PC-3 (cell line): ENCODE data around the gene PLD1. TPM values are rescaled to one million over a fixed set of nuclear protein-coding genes. Genes with fewer than 3 reads are reported as not detected.

Experiments used
- ATAC-seq: fragments of 200-7000 bp; cut with Tn5 transposase; 2 replicates; pipeline ENCODE4 v1.9.1; 2020; ENCODE audit warnings: mild to moderate bottlenecking, moderate library complexity
- BruUV-seq: library from RNA; stranded (reverse); fragments of 400-500 nt; replicated peaks from 2 replicates; lab custom pipeline; 2021; lab: Mats Ljungman, UMichigan
- CTCF ChIA-PET: fragments of 300-600 bp; sonication (Branson Sonifier 250); formaldehyde crosslinking; loops from one replicate; lab custom pipeline; 2022; ENCODE audit warnings: antibody characterized with exemption; lab: Charles Lee
- POLR2A ChIA-PET: fragments of 300-600 bp; sonication (Branson Sonifier 250); formaldehyde crosslinking; loops from one replicate; lab custom pipeline; 2022; ENCODE audit warnings: antibody characterized with exemption; ENCODE audit not compliant: unreplicated experiment; lab: Charles Lee
- DNase-seq: peaks from one replicate; pipeline ENCODE4 v3.0.0-alpha.2; 2015
- H2AFZ ChIP-seq: fragments of 300-600 bp; sonication (generic); 2 replicates; pipeline ENCODE4 v1.6.0; 2016; ENCODE audit warnings: antibody characterized with exemption, low read length
- H3F3A ChIP-seq: fragments of 300-600 bp; sonication (generic); one replicate; pipeline ENCODE4 v1.6.0; 2017; ENCODE audit warnings: antibody characterized with exemption, low read length, control low read depth, mild to moderate bottlenecking; ENCODE audit not compliant: unreplicated experiment
- H3K27ac ChIP-seq: fragments of 300-600 bp; sonication (generic); 2 replicates; pipeline ENCODE4 v1.5.1; 2016; ENCODE audit warnings: mild to moderate bottlenecking, low read length
- H3K27me3 ChIP-seq: fragments of 300-600 bp; sonication (generic); 2 replicates; pipeline ENCODE4 v1.6.1; 2016; ENCODE audit warnings: low read length, mixed read lengths
- H3K36me3 ChIP-seq: fragments of 300-600 bp; sonication (generic); 2 replicates; pipeline ENCODE4 v1.6.1; 2016; ENCODE audit warnings: low read depth, mixed run types, low read length, mixed read lengths
- H3K4me1 ChIP-seq: fragments of 300-600 bp; sonication (generic); 2 replicates; pipeline ENCODE4 v1.5.1; 2016; ENCODE audit warnings: low read length; ENCODE audit not compliant: insufficient read depth
- H3K4me2 ChIP-seq: fragments of 300-600 bp; sonication (generic); 2 replicates; pipeline ENCODE4 v1.6.0; 2016; ENCODE audit warnings: low read length
- H3K4me3 ChIP-seq: fragments of 300-600 bp; sonication (generic); 2 replicates; pipeline ENCODE4 v1.5.1; 2016; ENCODE audit warnings: mild to moderate bottlenecking, low read length, mixed read lengths
- H3K79me2 ChIP-seq: fragments of 300-600 bp; sonication (generic); 2 replicates; pipeline ENCODE4 v1.6.1; 2017; ENCODE audit warnings: low read length, mixed read lengths
- H3K9ac ChIP-seq: fragments of 300-600 bp; sonication (generic); 2 replicates; pipeline ENCODE4 v1.6.0; 2016; ENCODE audit warnings: mild to moderate bottlenecking, low read length
- H3K9me2 ChIP-seq: fragments of 300-600 bp; sonication (generic); replicated peaks from 2 replicates; pipeline ENCODE4 v1.6.1; 2016; ENCODE audit warnings: mixed run types, low read length, mixed read lengths
- H3K9me3 ChIP-seq: fragments of 300-600 bp; sonication (generic); 2 replicates; pipeline ENCODE4 v1.6.1; 2016; ENCODE audit warnings: low read length, mixed read lengths
- H4K20me1 ChIP-seq: fragments of 300-600 bp; sonication (generic); 2 replicates; pipeline ENCODE4 v1.6.1; 2016; ENCODE audit warnings: low read length, mixed read lengths
- EZH2 ChIP-seq: fragments of 300-600 bp; sonication (generic); IDR thresholded peaks from one replicate; pipeline ENCODE4 v1.6.1; 2017; ENCODE audit warnings: antibody characterized with exemption, mild to moderate bottlenecking, low read length; ENCODE audit not compliant: unreplicated experiment
- EZH2phosphoT487 ChIP-seq: fragments of 300-600 bp; sonication (generic); IDR thresholded peaks from 2 replicates; pipeline ENCODE4 v1.6.1; 2018; ENCODE audit warnings: mild to moderate bottlenecking, antibody characterized with exemption, low read length, borderline replicate concordance
- intact Hi-C: fragments of 100-400 bp; cut with micrococcal nuclease; formaldehyde crosslinking; loops from 2 replicates; pipeline ENCODE4 v1.9.0; 2023
- total RNA-seq: library from RNA; depleted of rRNA; stranded (reverse); fragments of >200 nt; gene quantifications from 2 replicates; pipeline ENCODE4 v1.2.3, GENCODE V29; 2014
- TF ChIP-seq, protein P1 (sequence below): fragments of 300-600 bp; sonication (generic); conservative IDR thresholded peaks from 2 replicates; pipeline ENCODE4 v1.5.1; 2017; ENCODE audit warnings: antibody characterized with exemption, low read depth, mild to moderate bottlenecking, low read length

Gene PLD1
- total RNA-seq, 1 experiment from 2014 or later = 7.3 TPM

DNA sequence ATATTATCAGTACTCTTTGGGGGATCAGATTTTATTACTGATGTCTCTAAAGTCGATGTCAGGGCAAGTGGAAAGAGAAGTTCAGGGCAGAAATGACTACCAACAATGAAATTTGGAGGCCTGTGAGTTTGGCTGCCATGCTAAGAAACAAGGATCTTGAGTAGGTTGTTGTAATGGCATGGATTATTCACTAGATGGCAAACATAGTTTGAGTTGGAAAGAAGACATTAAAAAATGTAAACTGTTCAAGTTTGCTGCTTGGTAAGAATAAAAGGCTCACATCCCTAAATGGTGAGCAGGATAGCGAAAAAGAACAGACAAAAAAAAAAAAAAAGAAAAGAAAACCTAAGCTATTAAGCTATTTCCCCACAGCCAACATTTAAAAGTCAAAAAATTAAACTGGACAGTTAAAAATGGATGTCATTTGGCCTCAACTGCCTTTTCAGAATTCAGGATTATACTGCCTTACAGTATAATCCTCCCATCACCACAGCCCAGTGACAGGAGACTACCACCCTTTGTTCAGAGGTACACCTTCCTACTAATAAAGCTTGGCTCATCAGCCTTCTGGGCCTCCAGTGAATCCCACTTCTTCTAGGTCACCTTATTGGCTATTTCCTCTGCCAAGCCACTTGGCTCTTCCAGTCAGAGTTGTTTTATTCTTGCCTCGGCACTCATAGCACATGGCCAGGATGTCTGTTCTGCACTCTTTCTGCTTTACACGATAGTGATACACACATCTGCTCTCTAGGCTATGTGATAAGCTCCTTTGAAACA, 163.7 kb downstream of the PLD1 start:
- no peaks in the 10 kb centered on the region for H3K9me2 ChIP-seq
- H3K4me2 ChIP-seq = no peak overlapping the region
- no peak overlapping the region for H3K4me3 ChIP-seq
- no peaks in the 10 kb centered on the region for H4K20me1 ChIP-seq
- H3K36me3 ChIP-seq = no peaks in the 10 kb centered on the region
- DNase-seq = peak; percentile 69
- H3K9me3 ChIP-seq = no peaks in the 10 kb centered on the region
- ChIA-PET CTCF (interaction anchor here (0.6 to 0.8 kb wide), 2 partner anchors 25 to 165 kb away, joined by 3 to 4 read pairs; no protein-coding TSS in a partner anchor), POLR2A (no interaction called here)
- TF ChIP-seq EZH2 = no peak
- TF ChIP-seq, protein P1, sequence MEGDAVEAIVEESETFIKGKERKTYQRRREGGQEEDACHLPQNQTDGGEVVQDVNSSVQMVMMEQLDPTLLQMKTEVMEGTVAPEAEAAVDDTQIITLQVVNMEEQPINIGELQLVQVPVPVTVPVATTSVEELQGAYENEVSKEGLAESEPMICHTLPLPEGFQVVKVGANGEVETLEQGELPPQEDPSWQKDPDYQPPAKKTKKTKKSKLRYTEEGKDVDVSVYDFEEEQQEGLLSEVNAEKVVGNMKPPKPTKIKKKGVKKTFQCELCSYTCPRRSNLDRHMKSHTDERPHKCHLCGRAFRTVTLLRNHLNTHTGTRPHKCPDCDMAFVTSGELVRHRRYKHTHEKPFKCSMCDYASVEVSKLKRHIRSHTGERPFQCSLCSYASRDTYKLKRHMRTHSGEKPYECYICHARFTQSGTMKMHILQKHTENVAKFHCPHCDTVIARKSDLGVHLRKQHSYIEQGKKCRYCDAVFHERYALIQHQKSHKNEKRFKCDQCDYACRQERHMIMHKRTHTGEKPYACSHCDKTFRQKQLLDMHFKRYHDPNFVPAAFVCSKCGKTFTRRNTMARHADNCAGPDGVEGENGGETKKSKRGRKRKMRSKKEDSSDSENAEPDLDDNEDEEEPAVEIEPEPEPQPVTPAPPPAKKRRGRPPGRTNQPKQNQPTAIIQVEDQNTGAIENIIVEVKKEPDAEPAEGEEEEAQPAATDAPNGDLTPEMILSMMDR = peak; percentile 81
- H3F3A ChIP-seq = no peaks in the 10 kb centered on the region
- peak; percentile 40 for ATAC-seq
- no peaks in the 10 kb centered on the region for H3K79me2 ChIP-seq
- intact Hi-C loops = loop anchor here (1.0 to 5.0 kb wide), 6 partner anchors 126 to 831 kb away; no protein-coding TSS in a partner anchor
- H3K27ac ChIP-seq = no peak overlapping the region
- H3K27me3 ChIP-seq = no peaks in the 10 kb centered on the region
- H3K4me1 ChIP-seq = no peaks in the 10 kb centered on the region
- peak overlapping the region; percentile 55 for H2AFZ ChIP-seq
- no TSS peak for BruUV-seq
- no peak overlapping the region for H3K9ac ChIP-seq

GRCh38 chr3:171644681-171645080, 165.6 kb downstream of the PLD1 start:
- Histone ChIP-seq H3K9me3 (no peaks in the 10 kb centered on the region), H3F3A (no peaks in the 10 kb centered on the region), H3K27ac (no peak overlapping the region), H4K20me1 (no peaks in the 10 kb centered on the region), H3K36me3 (no peaks in the 10 kb centered on the region), H2AFZ (no peak overlapping the region), H3K9ac (no peak overlapping the region), H3K9me2 (no peaks in the 10 kb centered on the region), H3K4me1 (no peaks in the 10 kb centered on the region), H3K4me2 (no peak overlapping the region), H3K4me3 (no peak overlapping the region), H3K27me3 (no peaks in the 10 kb centered on the region), H3K79me2 (no peaks in the 10 kb centered on the region)
- ChIA-PET CTCF (interaction anchor here (0.9 kb wide), 1 partner anchor 126 kb away, joined by 5 read pairs; no protein-coding TSS in a partner anchor), POLR2A (no interaction called here)
- no TSS peak for BruUV-seq
- intact Hi-C loops = loop anchor here (5.0 kb wide), 3 partner anchors 548 to 833 kb away; no protein-coding TSS in a partner anchor
- ATAC-seq (no peak), DNase-seq (no peak)
- TF ChIP-seq, protein P1 = no peak
- TF ChIP-seq EZH2 = no peak
- TF ChIP-seq EZH2phosphoT487 = no peak

DNA sequence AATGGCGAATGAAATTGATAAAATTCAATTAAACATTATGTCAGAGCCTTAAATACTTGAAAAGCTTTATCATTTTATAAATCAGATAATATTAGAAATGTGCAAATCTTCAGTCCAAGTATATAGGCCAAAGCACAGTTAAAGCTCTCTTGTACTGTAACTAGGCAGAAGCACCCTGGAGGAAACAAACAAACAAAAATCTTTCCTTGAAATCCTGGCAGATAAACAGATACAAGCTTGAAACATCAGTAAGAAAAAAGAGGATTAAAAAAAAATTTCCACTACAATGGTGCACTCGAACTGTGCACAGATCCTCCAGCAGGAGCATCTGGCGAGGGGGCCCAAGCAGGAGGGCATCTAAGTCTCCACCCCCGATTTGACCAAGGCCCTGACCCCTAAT, 166.6 kb downstream of the PLD1 start:
- H3F3A ChIP-seq = no peaks in the 10 kb centered on the region
- intact Hi-C loops = no loop called here
- no peak overlapping the region for H3K27ac ChIP-seq
- no peaks in the 10 kb centered on the region for H3K4me1 ChIP-seq
- no peaks in the 10 kb centered on the region for H4K20me1 ChIP-seq
- no peak overlapping the region for H2AFZ ChIP-seq
- H3K9me2 ChIP-seq = no peaks in the 10 kb centered on the region
- H3K4me3 ChIP-seq = no peak overlapping the region
- H3K9me3 ChIP-seq = no peaks in the 10 kb centered on the region
- H3K36me3 ChIP-seq = no peaks in the 10 kb centered on the region
- no peak for DNase-seq
- no peak overlapping the region for H3K9ac ChIP-seq
- no peak for TF ChIP-seq EZH2phosphoT487
- TF ChIP-seq, protein P1 = no peak
- TF ChIP-seq EZH2 = no peak
- no peak for ATAC-seq
- BruUV-seq = no TSS peak
- no peak overlapping the region for H3K4me2 ChIP-seq
- H3K79me2 ChIP-seq = no peaks in the 10 kb centered on the region
- CTCF ChIA-PET = no interaction called here
- POLR2A ChIA-PET = no interaction called here
- no peaks in the 10 kb centered on the region for H3K27me3 ChIP-seq
